PC-9 (cell line): ENCODE results near the gene DCP1B. TPM values are rescaled to one million over a fixed set of nuclear protein-coding genes. Genes with fewer than 3 reads are reported as not detected.

Experiments
- BruUV-seq: library from RNA; stranded (reverse); fragments of 400-500 nt; replicated peaks from 2 replicates; lab custom pipeline; 2021; lab: Mats Ljungman, UMichigan
- CTCF ChIA-PET: fragments of 300-600 bp; sonication (Branson Sonifier 250); formaldehyde crosslinking; loops from one replicate; lab custom pipeline; 2022; ENCODE audit warnings: antibody characterized with exemption; lab: Charles Lee
- POLR2A ChIA-PET: fragments of 300-600 bp; sonication (Branson Sonifier 250); formaldehyde crosslinking; loops from one replicate; lab custom pipeline; 2022; ENCODE audit warnings: antibody characterized with exemption; ENCODE audit not compliant: unreplicated experiment; lab: Charles Lee
- DNase-seq, 2 experiments: peaks; one replicate each; pipeline versions ENCODE4 v3.0.0 to v3.0.0-alpha.2; 2015 to 2022; ENCODE audit warnings: mixed read lengths in 1 of 2
- H2AFZ ChIP-seq: fragments of 200-600 bp; sonication (generic); 2 replicates; pipeline ENCODE4 v1.8.1; 2017; ENCODE audit warnings: antibody characterized with exemption
- H3F3A ChIP-seq: fragments of 200-600 bp; sonication (generic); 2 replicates; pipeline ENCODE4 v1.8.1; 2017; ENCODE audit warnings: antibody characterized with exemption, mild to moderate bottlenecking, low read depth; ENCODE audit not compliant: insufficient read depth
- H3K27ac ChIP-seq: fragments of 200-600 bp; sonication (generic); 2 replicates; pipeline ENCODE4 v1.6.1; 2016; ENCODE audit warnings: mixed run types
- H3K27me3 ChIP-seq: fragments of 200-600 bp; sonication (generic); 2 replicates; pipeline ENCODE4 v1.6.1; 2016; ENCODE audit warnings: low read depth, mixed run types; ENCODE audit not compliant: insufficient read depth
- H3K36me3 ChIP-seq: fragments of 200-600 bp; sonication (generic); 2 replicates; pipeline ENCODE4 v1.6.1; 2016; ENCODE audit warnings: low read depth, mixed run types
- H3K4me1 ChIP-seq: fragments of 200-600 bp; sonication (generic); replicated peaks from 2 replicates; pipeline ENCODE4 v1.6.1; 2016; ENCODE audit warnings: mixed run types; ENCODE audit not compliant: insufficient read depth
- H3K4me2 ChIP-seq: fragments of 200-600 bp; sonication (generic); 2 replicates; pipeline ENCODE4 v1.6.1; 2017; ENCODE audit warnings: mixed run types
- H3K4me3 ChIP-seq: fragments of 200-600 bp; sonication (generic); 2 replicates; pipeline ENCODE4 v1.6.1; 2016; ENCODE audit warnings: mixed run types
- H3K79me2 ChIP-seq: fragments of 200-600 bp; sonication (generic); 2 replicates; pipeline ENCODE4 v1.6.1; 2017; ENCODE audit warnings: low read depth, mixed run types
- H3K9me2 ChIP-seq: fragments of 200-600 bp; sonication (generic); 2 replicates; pipeline ENCODE4 v1.8.1; 2017; ENCODE audit warnings: mild to moderate bottlenecking; ENCODE audit not compliant: insufficient read depth
- H3K9me3 ChIP-seq: fragments of 200-600 bp; sonication (generic); 2 replicates; pipeline ENCODE4 v1.8.1; 2016; ENCODE audit warnings: low read depth; ENCODE audit not compliant: insufficient read depth
- H4K20me1 ChIP-seq: fragments of 200-600 bp; sonication (generic); 2 replicates; pipeline ENCODE4 v1.8.1; 2017; ENCODE audit not compliant: insufficient read depth
- CTCF ChIP-seq: fragments of 200-600 bp; sonication (generic); conservative IDR thresholded peaks from 2 replicates; pipeline ENCODE4 v1.6.1; 2017; ENCODE audit warnings: mixed run types, antibody characterized with exemption, mild to moderate bottlenecking, moderate library complexity
- EZH2 ChIP-seq: fragments of 200-600 bp; sonication (generic); IDR thresholded peaks from 2 replicates; pipeline ENCODE4 v1.8.0; 2017; ENCODE audit warnings: antibody characterized with exemption, low read depth
- intact Hi-C: fragments of 100-400 bp; cut with micrococcal nuclease; formaldehyde crosslinking; loops from one replicate; pipeline ENCODE4 v1.10.0; 2022; ENCODE audit not compliant: unreplicated experiment
- total RNA-seq: library from RNA; stranded (reverse); gene quantifications from 2 replicates; pipeline ENCODE4 v1.2.3, GENCODE V29; 2021

DCP1B gene
- total RNA-seq, 1 experiment from 2014 or later = 6.8 TPM

GRCh38 chr12:1918081-1918883, 86.0 kb downstream of the DCP1B start, which contains the start of gene CACNA2D4:
Gene CACNA2D4, minus strand, starts transcription at chr12:1918652. Its CDS starts 179 bp downstream, at chr12:1918473.
- H4K20me1 ChIP-seq = no peaks in the 10 kb centered on the region
- H3K9me3 ChIP-seq = no peaks in the 10 kb centered on the region
- DNase-seq = no peak
- no peak within 1 kb of the TSS for H3K27ac ChIP-seq
- no peaks in the 10 kb centered on the region for H3K36me3 ChIP-seq
- ChIA-PET CTCF (no interaction called here), POLR2A (no interaction called here)
- no peak within 1 kb of the TSS for H3K4me3 ChIP-seq
- no peak within 1 kb of the TSS for H3K4me2 ChIP-seq
- intact Hi-C loops = no loop called here
- no peaks in the 10 kb centered on the region for H3K9me2 ChIP-seq
- H3F3A ChIP-seq = no peaks in the 10 kb centered on the region
- TF ChIP-seq EZH2 = no peak
- TF ChIP-seq CTCF = no peak
- H3K4me1 ChIP-seq = no peaks in the 10 kb centered on the region
- no peak within 1 kb of the TSS for H2AFZ ChIP-seq
- H3K79me2 ChIP-seq = no peaks in the 10 kb centered on the region
- no TSS peak for BruUV-seq
- peaks cover 87% of the 10 kb centered on the region for H3K27me3 ChIP-seq

- Histone ChIP-seq H3K27me3 (peaks cover 78% of the 10 kb centered on the region), H3K4me1 (0 out of 2 replicates have a peak, but pooled peaks cover 3% of the 10 kb centered on the region), H3K9me3 (no peaks in the 10 kb centered on the region), H4K20me1 (no peaks in the 10 kb centered on the region), H3F3A (no peaks in the 10 kb centered on the region), H2AFZ (no peak overlapping the region), H3K27ac (no peak overlapping the region), H3K4me2 (no peak overlapping the region), H3K9me2 (no peaks in the 10 kb centered on the region), H3K36me3 (no peaks in the 10 kb centered on the region), H3K79me2 (no peaks in the 10 kb centered on the region), H3K4me3 (no peak overlapping the region)
- no peak for DNase-seq
- TF ChIP-seq CTCF (no peak), EZH2 (no peak)
- no TSS peak for BruUV-seq
- ChIA-PET CTCF (no interaction called here), POLR2A (no interaction called here)
- intact Hi-C loops = no loop called here
Measured at GRCh38 chr12:1917172-1918070, 86.8 kb downstream of the DCP1B start.

GRCh38 chr12:1916371-1917171, 87.7 kb downstream of the DCP1B start:
- no peak overlapping the region for H3K4me2 ChIP-seq
- CTCF ChIA-PET = no interaction called here
- H4K20me1 ChIP-seq = no peaks in the 10 kb centered on the region
- no peaks in the 10 kb centered on the region for H3F3A ChIP-seq
- no peak for TF ChIP-seq EZH2
- TF ChIP-seq CTCF = no peak
- BruUV-seq = no TSS peak
- no peak overlapping the region for H3K4me3 ChIP-seq
- H2AFZ ChIP-seq = no peak overlapping the region
- H3K4me1 ChIP-seq = 0 out of 2 replicates have a peak, but pooled peaks cover 4% of the 10 kb centered on the region
- H3K27me3 ChIP-seq = peaks cover 73% of the 10 kb centered on the region
- H3K27ac ChIP-seq = no peak overlapping the region
- H3K79me2 ChIP-seq = no peaks in the 10 kb centered on the region
- DNase-seq = no peak
- POLR2A ChIA-PET = no interaction called here
- H3K9me3 ChIP-seq = no peaks in the 10 kb centered on the region
- H3K9me2 ChIP-seq = no peaks in the 10 kb centered on the region
- intact Hi-C loops = no loop called here
- H3K36me3 ChIP-seq = no peaks in the 10 kb centered on the region
